WTC11 (cell line): ENCODE data around the gene ZNF486. TPM values are rescaled to one million over a fixed set of nuclear protein-coding genes. Genes with fewer than 3 reads are reported as not detected.
A peak's percentile ranks its signal among the peaks of the same experiment; 100 is the strongest.
"Not testable (repeated sequence)": the region's sequence is repeated elsewhere in the genome, so short reads cannot be mapped to it uniquely, and the experiment has no call there.

ENCODE experiments used
- ATAC-seq: fragments of 200-7000 bp; cut with Tn5 transposase; 2 replicates; pipeline ENCODE4 v1.10.0; 2021; ENCODE audit warnings: mild to moderate bottlenecking, moderate library complexity
- CTCF ChIA-PET: fragments of 300-600 bp; sonication (Branson Sonifier 250); formaldehyde crosslinking; loops from one replicate; lab custom pipeline; 2021; ENCODE audit warnings: antibody characterized with exemption; lab: Charles Lee
- POLR2A ChIA-PET: fragments of 350-600 bp; sonication (Branson Sonifier 250); formaldehyde crosslinking; loops from one replicate; lab custom pipeline; 2021; ENCODE audit warnings: antibody characterized with exemption; lab: Charles Lee
- DNase-seq: peaks from one replicate; pipeline ENCODE4 v3.0.0; 2021; ENCODE audit warnings: low spot score
- H3K27ac Mint-ChIP-seq: 2 replicates; pipeline ENCODE4 v1.8.0; 2021; ENCODE audit warnings: mixed read lengths
- H3K27me3 Mint-ChIP-seq: 2 replicates; pipeline ENCODE4 v1.8.0; 2021; ENCODE audit warnings: low read depth, mild to moderate bottlenecking, moderate library complexity, mixed read lengths
- H3K36me3 Mint-ChIP-seq: 2 replicates; pipeline ENCODE4 v1.8.0; 2021; ENCODE audit warnings: mixed read lengths
- H3K4me1 Mint-ChIP-seq: 2 replicates; pipeline ENCODE4 v1.8.0; 2022; ENCODE audit warnings: mixed read lengths
- H3K4me3 Mint-ChIP-seq: 2 replicates; pipeline ENCODE4 v1.8.0; 2021; ENCODE audit warnings: mild to moderate bottlenecking, moderate library complexity, mixed read lengths
- H3K9me3 Mint-ChIP-seq: 2 replicates; pipeline ENCODE4 v1.8.0; 2021; ENCODE audit warnings: mixed read lengths
- FOXK1 ChIP-seq: sonication (generic); formaldehyde crosslinking; IDR thresholded peaks from 2 replicates; pipeline ENCODE4 v1.8.0; 2022; ENCODE audit warnings: mild to moderate bottlenecking, moderate library complexity, missing genetic modification reagents
- TEAD1 ChIP-seq: sonication (generic); formaldehyde crosslinking; IDR thresholded peaks from 2 replicates; pipeline ENCODE4 v1.8.0; 2022; ENCODE audit warnings: mild to moderate bottlenecking, missing genetic modification reagents
- total RNA-seq: library from RNA; stranded (reverse); gene quantifications from 3 replicates; pipeline ENCODE4 v1.2.3, GENCODE V29; 2021

ZNF486 gene
- total RNA-seq, 1 experiment from 2014 or later = 22.3 TPM

GRCh38 chr19:20248258-20248657, 81.2 kb downstream of the ZNF486 start:
- CTCF ChIA-PET = interaction anchor here (1.1 to 2.7 kb wide), 9 partner anchors 10 to 317 kb away, joined by 3 to 31 read pairs (median 5); partner anchors contain the start of gene ZNF737
- ATAC-seq = peak; percentile 79

More at GRCh38 chr19:20248258-20248657, 81.2 kb downstream of the ZNF486 start:
- H3K4me3 Mint-ChIP-seq, H3K27ac Mint-ChIP-seq, DNase-seq, H3K36me3 Mint-ChIP-seq, H3K27me3 Mint-ChIP-seq: not testable (repeated sequence)
- Mint-ChIP-seq H3K9me3 (peaks cover 13% of the 10 kb centered on the region), H3K4me1 (peaks cover 59% of the 10 kb centered on the region)
- 0 out of 2 replicates have a peak, but pooled peaks have one; percentile 41 for TF ChIP-seq FOXK1 (CRISPR knock-in tag)
- peak; percentile 39; the same call in 1 of the 2 replicates for TF ChIP-seq TEAD1
- POLR2A ChIA-PET = interaction anchor here (0.6 to 1.8 kb wide), 3 partner anchors 10 to 250 kb away, joined by 3 to 8 read pairs (median 3); no protein-coding TSS in a partner anchor

Other genes with a start within 250 kb of the ZNF486 start
- 20.5 to 25.4 TPM (median 20.8 TPM) in 3 replicates for gene ZNF682, start 127.7 kb upstream of the ZNF486 start, total RNA-seq
- 112 to 114 TPM (median 114 TPM) in 3 replicates for gene ZNF90, start 89.2 kb upstream of the ZNF486 start, total RNA-seq